Bronchial epithelial cell (primary cell): Measurements from ENCODE around the gene ENSA. TPM values are rescaled to one million over a fixed set of nuclear protein-coding genes. Genes with fewer than 3 reads are reported as not detected.
"Not testable (repeated sequence)": the region's sequence is repeated elsewhere in the genome, so short reads cannot be mapped to it uniquely, and the experiment has no call there.

Experiments used
- DNase-seq: peaks from one replicate; pipeline ENCODE4 v3.0.0-alpha.2; 2010; ENCODE audit warnings: low read depth
- FAIRE-seq: peaks from 2 replicates; lab custom pipeline; 2011; peaks lifted over from hg19 to GRCh38; lab: Jason Lieb, UNC
- H3K27me3 ChIP-seq: 2 replicates; pipeline ENCODE4 v1.5.1; 2011; ENCODE audit warnings: low read length; ENCODE audit not compliant: control insufficient read depth, insufficient read depth
- H3K36me3 ChIP-seq: 2 replicates; pipeline ENCODE4 v1.5.1; 2011; ENCODE audit warnings: low read length; ENCODE audit not compliant: control insufficient read depth, insufficient read depth
- H3K4me3 ChIP-seq: 2 replicates; pipeline ENCODE4 v1.5.1; 2011; ENCODE audit warnings: mild to moderate bottlenecking, low read depth, low read length, control low read depth
- CTCF ChIP-seq: IDR thresholded peaks from 2 replicates; pipeline ENCODE4 v1.5.1; 2011; ENCODE audit warnings: mild to moderate bottlenecking, moderate library complexity, low read length, control low read depth, inconsistent platforms; ENCODE audit not compliant: insufficient read depth, severe bottlenecking
- total RNA-seq: library from RNA; depleted of rRNA; stranded (reverse); fragments of >200 nt; gene quantifications from 2 replicates; pipeline ENCODE4 v1.2.1, GENCODE V29; 2014

ENSA gene
- total RNA-seq, 1 donor from 2014 or later, result 123 TPM

DNA sequence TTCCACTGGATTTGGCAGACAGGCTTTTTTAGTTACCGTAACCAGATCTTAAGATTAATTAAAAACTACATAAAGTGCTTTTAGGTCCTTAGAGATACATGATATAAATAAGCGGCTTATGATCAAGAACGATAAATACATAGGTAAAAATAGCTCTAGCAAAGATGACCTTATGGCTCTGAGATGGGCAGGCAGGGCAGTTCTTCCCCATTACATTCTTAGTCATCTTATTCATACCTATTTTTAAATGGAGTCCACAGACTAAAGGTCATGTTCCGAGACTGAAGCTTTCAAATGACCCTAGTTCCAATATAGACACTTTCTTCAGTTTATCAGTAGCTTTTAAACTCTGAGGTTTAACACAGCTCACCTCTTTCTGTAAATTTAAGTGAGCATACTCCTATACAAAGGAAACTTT lies 54.3 kb downstream of the ENSA start:
- peaks cover 21% of the 10 kb centered on the region for H3K36me3 ChIP-seq
- H3K27me3 ChIP-seq, result no peaks in the 10 kb centered on the region
- no peak for TF ChIP-seq CTCF
- H3K4me3 ChIP-seq, result no peak overlapping the region
- DNase-seq (peak; percentile 7), FAIRE-seq (no peak)

- Histone ChIP-seq H3K36me3 (peaks cover 21% of the 10 kb centered on the region), H3K4me3 (no peak overlapping the region), H3K27me3 (no peaks in the 10 kb centered on the region)
- no peak for FAIRE-seq
- no peak for TF ChIP-seq CTCF
- no peak for DNase-seq
Measured at GRCh38 chr1:150574260-150575071, 54.9 kb downstream of the ENSA start.

GRCh38 chr1:150573648-150574071 lies 55.8 kb downstream of the ENSA start:
- peaks cover 18% of the 10 kb centered on the region for H3K36me3 ChIP-seq
- FAIRE-seq, H3K4me3 ChIP-seq, H3K27me3 ChIP-seq, DNase-seq: not testable (repeated sequence)

- no peak for TF ChIP-seq CTCF
- peaks cover 13% of the 10 kb centered on the region for H3K36me3 ChIP-seq
Measured at GRCh38 chr1:150572918-150573647, 56.3 kb downstream of the ENSA start.

More at GRCh38 chr1:150572918-150573647, 56.3 kb downstream of the ENSA start:
- H3K27me3 ChIP-seq, result no peaks in the 10 kb centered on the region
- no peak overlapping the region for H3K4me3 ChIP-seq
- DNase-seq (no peak), FAIRE-seq (no peak)

Other genes starting within 250 kb of the ENSA start
- 14.5 and 18.1 TPM in 2 replicates for gene TARS2, start 142.2 kb downstream of the ENSA start, total RNA-seq
- gene ECM1, start 121.5 kb downstream of the ENSA start, total RNA-seq, result 5.5 and 5.8 TPM in 2 replicates
- gene FALEC, start 113.9 kb downstream of the ENSA start, total RNA-seq, result not detected in 2 replicates
- 1.2 and 1.6 TPM in 2 replicates for gene ADAMTSL4, start 80.2 kb downstream of the ENSA start, total RNA-seq
- 247 and 280 TPM in 2 replicates for gene MCL1, start 50.0 kb downstream of the ENSA start, total RNA-seq
- 10.8 and 13.1 TPM in 2 replicates for gene GOLPH3L, start 67.5 kb upstream of the ENSA start, total RNA-seq
- gene HORMAD1, start 91.3 kb upstream of the ENSA start, total RNA-seq, result 1.8 and 4.1 TPM in 2 replicates
- gene CTSS, start 136.2 kb upstream of the ENSA start, total RNA-seq, result 0.53 and 5.4 TPM in 2 replicates
- 2.4 and 3.1 TPM in 2 replicates for gene CTSK, start 178.6 kb upstream of the ENSA start, total RNA-seq
- gene ARNT, start 247.0 kb upstream of the ENSA start, total RNA-seq, result 15.8 and 22.0 TPM in 2 replicates